Measurements from ENCODE around the gene FHIT.

DNA sequence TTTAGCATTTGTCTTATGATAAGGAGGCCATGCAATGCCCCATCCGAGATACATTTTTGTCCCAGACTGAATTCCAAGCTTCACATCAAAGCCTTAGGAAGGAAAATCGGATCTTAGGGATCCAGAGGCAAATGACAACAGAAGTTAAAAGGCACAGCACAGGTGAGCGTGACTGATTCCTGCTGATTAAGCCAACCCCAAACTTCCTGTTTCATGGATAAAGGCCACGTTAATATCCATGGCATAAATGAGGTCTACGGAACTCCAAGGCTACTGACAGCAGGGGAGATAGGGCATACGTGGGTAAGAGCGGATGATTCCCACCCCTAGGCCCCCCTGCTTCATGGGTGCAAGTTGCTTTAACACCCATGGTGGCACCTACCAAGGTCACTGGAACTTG lies 471.6 kb downstream of the FHIT start:
- TF ChIP-seq, protein P1, sequence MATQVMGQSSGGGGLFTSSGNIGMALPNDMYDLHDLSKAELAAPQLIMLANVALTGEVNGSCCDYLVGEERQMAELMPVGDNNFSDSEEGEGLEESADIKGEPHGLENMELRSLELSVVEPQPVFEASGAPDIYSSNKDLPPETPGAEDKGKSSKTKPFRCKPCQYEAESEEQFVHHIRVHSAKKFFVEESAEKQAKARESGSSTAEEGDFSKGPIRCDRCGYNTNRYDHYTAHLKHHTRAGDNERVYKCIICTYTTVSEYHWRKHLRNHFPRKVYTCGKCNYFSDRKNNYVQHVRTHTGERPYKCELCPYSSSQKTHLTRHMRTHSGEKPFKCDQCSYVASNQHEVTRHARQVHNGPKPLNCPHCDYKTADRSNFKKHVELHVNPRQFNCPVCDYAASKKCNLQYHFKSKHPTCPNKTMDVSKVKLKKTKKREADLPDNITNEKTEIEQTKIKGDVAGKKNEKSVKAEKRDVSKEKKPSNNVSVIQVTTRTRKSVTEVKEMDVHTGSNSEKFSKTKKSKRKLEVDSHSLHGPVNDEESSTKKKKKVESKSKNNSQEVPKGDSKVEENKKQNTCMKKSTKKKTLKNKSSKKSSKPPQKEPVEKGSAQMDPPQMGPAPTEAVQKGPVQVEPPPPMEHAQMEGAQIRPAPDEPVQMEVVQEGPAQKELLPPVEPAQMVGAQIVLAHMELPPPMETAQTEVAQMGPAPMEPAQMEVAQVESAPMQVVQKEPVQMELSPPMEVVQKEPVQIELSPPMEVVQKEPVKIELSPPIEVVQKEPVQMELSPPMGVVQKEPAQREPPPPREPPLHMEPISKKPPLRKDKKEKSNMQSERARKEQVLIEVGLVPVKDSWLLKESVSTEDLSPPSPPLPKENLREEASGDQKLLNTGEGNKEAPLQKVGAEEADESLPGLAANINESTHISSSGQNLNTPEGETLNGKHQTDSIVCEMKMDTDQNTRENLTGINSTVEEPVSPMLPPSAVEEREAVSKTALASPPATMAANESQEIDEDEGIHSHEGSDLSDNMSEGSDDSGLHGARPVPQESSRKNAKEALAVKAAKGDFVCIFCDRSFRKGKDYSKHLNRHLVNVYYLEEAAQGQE (IDR thresholded peaks at IDR 0.05; ENCODE audit: insufficient read depth in 1 of 2, low read depth in 2 of 2, low read length in 2 of 2) = no peak
- TF ChIP-seq POLR2AphosphoS5 (IDR thresholded peaks at IDR 0.05; ENCODE audit: low read depth, low read length) (no peak), TAF1 (IDR thresholded peaks at IDR 0.05; ENCODE audit: borderline replicate concordance, insufficient read depth, low read length) (no peak), SIN3A (IDR thresholded peaks at IDR 0.05; ENCODE audit: borderline replicate concordance, insufficient read depth, low read length) (no peak)
